Stimulated activated CD8-positive, alpha-beta memory T cell treated with anti-CD3 and anti-CD28 coated beads, Interleukin-4, amount 100 ng/mL, for 48 hours (primary cell): Measurements from ENCODE around the gene KCNIP3.

ENCODE experiments used
- DNase-seq: peaks from one replicate; pipeline ENCODE4 v3.0.0-alpha.2; 2020

KCNIP3 gene

DNA sequence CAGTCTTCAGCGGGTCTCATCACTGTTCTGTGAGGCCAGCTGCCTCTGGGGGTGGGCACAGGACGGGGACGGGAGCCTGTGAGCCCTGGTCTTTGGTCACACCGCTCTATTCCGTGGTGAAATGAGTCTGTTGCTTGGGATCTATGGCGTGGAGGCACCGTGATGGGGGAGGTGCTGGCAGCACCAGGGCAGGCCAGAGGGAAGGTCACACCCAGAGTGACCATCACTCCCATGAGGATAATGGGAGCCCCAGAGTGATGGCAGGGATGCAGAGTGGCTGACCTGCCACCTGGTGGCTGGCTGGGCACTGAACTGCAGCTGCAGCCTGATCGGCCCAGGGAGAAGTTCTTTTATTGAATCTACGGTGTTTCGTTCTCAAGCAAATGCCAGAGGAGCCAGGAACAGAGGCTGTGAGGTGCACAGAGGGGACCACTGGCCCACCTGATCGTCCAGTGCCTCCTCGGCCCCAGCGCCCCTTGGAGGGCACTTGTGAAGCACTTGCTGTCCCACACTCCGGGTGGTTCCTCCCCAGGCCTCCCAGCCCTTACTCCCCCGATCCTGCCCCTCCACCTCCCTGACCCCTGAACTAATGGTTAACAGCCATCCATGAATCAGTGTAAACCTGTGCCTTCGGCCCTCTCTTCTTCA, 17.9 kb downstream of the KCNIP3 start:
- DNase-seq, result no peak

DNA sequence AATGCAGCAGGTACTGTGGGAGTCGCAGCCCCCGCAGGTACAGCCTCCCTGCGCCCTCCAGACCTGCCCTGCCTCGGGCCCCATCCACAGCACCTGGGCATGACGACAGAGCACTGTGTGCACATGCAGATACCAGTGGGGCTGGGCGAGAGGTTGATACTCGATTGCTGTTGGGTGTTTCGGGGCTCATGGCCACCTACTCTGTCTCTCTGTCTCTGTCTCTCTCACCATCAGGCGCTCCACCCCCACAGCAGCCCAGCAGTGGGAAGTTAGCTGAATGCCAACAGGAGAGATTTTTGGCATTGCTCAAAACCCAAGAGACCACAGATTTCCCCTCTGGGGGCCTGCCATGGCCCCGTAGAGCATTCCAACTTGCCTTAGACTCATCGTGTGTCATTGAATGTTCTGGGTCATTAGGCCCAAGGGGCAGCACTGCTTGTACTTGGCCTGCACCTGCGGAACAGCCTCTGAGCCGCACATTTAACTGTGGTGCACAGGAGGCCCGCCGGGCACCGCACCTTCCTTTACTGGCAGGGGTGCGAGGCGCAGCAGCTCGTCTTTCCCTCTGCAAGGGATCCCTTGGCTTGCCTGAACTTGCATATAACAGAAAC, 18.8 kb downstream of the KCNIP3 start:
- no peak for DNase-seq

DNA sequence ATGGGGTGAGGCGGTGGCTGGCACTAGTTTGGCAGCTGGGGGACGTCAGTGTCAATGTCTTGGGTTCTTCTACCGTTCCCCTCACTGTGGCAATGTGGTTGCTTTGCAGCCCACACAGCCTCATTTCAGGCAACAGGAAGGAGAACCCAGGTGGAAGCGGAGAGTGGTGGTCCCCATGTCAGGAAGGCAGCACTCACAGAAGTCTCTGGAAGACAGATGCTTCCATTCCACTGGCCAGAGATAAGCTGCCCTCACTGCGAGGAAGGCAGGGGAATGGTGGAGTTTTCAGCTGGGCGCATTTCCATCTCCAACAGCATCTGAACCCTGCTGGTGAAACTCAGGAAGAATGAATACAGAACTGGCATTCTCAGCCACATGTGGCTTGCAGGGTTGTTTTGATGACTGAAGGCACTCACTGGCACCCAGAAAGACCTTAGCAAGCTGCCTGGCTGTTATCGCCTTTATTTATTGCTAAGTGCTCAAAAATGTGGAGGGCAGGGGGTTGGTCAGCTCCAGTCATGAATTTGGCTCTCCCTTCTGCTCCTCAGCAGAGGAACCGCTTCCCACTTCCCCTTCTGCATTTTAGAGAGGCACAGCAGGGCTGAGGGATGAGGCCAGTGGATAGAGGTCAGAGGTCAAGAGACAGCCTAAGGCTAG, 19.4 kb downstream of the KCNIP3 start:
- no peak for DNase-seq

DNA sequence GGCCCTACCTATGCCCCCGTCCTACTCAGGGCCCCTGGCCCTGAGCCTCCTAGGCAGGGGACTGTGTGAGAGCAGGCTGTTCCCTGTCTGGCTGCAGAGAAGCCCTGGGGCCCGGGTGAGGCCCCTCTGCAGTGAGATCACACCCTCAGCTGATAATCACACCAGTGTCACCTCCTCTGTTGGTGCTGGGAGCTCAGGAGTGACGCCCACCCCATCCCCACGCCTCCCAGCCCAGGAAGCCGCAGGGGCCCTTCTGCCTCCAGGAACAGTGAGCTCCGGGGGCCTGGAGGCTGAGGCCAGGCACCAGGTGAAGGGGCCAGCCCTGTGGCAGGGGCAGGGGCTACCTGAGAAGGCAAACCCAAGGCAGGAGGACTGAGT, 20.0 kb downstream of the KCNIP3 start:
- DNase-seq, result no peak

DNA sequence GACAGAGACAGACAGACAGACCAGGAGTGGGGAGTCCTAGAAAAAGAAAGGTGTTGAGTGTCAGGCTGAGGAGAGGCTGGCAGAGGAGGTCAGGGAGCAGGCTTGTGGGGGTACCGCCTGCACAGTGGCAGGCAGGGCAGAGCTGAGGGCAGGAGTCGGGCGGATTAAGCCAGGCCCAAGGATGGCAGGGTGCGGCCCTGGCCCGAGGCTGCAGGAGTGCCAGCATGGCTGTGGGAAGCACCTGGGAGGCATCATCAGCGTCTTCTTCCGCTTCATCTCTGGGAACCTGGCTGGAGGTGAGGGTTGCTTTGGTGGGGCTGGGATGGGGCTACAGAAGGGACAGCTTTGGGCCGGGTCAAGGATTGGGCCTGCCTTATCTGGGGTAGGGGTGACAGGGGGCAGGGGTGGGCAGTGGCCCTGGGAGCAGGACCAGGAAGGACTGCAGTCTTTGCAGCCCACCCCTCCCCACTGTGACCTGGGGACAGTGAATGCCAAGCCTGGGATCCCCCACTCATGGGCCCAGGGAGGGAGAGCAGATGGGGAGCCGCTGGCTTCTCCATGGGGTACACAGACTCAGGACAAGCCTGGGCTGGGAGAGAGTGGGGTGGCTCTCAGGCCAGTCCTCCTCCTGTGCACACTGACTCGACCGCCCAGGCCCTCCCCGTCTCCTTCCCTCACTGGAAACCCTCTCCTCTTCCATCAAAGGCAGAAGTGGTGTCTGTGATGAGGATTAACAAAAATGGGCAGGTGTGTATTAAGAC, 20.7 kb downstream of the KCNIP3 start:
- no peak for DNase-seq

DNA sequence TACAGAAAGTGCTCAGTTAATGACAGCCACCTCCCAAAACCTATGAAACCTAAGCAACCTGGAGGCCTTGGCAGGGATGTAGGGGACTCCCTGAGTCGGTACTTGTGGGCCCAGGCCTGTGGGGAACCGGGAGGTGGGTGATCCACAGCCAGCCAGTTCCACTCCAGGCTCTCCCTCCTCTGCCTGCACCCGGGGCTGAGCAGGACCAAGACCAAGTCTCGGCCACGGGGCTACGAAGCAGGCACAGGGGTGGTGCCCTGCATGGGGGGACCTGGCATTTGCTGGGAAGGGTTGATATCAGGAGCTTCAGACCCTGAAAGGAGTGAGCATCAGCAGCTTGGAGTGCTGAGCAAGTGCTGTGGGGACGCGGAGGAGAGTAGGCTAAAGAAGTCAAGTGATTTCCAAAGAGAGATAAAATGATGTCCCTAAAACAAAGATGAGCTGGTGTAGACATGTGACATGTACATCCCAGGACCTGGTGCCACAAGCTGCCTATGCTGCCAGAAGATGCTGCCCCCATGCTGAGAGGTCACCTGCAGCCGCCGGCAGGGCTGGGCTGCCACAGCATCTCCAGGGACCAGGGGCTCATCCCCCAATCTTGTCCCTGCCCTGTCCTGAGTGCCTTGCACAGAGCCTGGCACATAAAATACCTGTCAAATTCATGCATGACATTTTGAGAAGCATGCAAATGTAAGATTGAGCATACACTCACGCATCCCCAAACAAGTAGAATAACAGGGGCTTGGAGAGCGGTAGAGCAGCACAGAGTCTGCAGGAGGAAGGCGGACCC, 21.5 kb downstream of the KCNIP3 start:
- no peak for DNase-seq

DNA sequence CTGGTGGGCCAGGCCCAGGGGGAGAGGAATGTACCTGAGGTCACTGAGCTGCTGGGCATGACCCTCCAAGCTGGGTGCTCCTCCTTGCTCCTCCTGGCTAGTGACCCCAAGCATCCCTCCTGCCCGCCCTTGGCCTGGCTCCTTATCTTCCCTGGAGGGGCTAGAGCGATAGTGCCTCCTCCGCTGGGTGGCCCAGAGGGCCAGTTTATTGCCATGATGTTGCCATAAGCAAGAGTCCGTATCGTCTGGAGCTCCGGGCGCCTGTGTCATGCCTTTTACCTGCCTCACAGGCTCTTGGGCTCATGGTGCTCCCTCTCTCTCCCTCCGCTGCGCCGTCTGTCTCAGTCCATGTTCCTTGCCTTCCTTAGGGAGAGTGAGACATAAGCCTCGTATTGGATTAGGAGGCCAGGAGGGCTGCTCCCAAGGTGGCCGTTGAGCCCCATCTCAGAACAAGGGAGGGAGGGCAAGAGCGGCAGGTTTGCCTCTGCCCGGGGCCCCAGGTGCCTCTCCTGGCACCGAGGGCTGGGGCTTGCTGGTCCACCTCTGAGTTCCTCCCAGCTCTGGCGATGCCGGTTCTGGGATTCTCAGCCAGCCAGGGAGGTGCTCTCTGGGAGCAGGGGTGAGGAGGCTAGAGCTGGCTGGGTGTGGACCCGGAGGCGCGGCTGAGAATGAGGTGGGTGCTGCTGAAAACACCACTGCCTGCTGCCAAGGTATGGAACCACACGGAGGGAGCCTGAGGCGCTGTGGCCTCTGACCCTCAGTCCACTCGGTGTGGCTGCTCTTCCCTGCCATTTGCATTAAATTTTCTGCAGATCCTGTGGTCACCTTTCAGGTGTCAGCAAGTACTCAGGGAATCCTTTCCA, 22.6 kb downstream of the KCNIP3 start:
- no peak for DNase-seq

DNA sequence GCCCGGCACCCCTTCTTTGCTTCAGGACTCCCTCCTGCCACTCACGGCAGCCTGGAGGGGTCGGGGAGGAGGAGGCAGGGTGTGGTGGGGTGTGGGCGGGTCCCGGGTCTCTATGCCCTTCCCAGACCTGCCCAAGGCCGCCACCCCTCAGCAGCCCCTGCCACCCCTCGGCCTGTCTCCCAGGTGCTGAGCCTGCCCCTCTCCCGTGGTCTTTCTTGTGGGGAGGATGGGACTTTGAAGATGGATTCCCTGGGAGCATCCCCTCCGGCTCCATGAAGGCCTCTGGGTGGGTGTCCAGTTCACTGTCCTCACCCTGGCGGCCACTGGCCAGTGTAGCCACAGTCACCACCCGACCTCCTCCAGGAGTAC, 23.2 kb downstream of the KCNIP3 start:
- DNase-seq, result no peak

DNA sequence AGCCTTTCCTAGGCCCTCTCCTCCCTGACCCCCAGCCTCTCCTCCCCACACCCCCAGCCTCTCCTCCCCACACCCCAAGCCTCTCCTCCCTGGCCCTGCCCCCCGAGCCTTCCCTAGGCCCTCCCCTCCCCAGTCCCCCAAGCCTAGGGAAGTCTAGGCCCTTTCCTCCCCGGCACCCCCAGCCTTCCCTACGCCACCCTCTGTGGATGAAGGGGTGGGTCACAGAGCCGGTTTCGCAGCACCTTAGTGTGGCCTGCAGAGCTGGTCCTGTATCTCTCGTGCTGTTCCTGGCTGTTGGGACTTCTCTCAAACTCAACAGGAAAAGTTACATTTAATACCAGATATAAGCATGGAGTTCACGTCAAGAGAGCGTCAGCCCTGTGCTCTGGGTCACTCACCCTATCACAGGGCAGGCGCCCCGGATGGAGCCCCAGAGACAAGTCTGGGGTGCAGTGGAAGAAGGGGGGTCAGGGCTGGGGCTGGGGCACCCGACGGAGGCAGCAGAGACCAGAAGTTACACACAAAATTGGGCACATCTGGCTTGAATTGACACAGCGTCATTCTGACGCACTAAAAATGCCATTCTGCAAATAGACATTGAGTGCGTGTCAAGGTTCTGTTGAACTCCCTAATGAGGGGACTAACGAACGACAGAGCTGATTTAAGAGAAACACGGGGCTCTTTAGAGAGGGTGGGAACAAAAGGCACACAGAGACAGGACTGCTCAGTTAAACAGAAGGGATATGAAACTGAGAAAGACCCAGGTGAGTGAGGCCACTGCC, 24.0 kb downstream of the KCNIP3 start:
- no peak for DNase-seq

DNA sequence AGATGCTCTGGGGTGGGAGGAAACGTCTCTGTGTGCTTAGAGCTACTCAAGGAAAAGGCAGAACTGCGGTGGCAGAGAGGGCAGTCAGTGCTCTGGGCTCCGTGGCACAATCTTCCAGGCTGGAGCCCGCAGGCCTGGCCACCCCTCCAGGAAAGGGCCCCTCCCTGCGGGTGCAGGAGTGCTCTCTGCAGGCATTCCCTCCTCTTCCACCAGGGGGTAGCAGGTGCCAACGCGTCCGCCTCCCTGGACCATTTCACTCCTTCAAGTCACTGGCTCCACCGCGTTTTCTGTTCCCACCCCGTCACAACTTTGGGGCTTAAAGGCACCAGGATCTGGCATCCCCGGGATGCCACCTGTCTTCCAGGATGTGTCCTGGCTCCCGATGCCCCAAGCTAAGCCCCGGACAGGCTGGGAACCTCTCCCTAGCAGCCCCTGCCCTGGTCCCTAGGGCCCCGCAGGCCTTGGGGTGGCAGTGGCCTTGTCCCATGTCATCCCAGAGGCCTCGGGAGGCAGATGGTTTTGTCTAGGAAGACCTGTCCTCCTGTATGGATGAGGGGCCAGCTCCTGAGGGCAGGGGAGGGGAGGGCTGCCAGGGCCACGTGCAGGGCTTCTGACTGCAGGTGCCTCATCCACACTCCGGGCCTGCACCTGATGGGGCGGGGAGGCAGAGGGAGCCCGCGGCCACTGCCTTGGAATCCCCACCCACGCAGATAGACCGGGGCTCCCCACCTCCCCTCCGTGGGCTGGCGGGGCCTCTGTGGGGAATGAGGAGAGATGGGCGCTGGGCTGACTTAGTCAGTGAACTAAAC, 26.4 kb downstream of the KCNIP3 start:
- DNase-seq, result peak; percentile 39

DNA sequence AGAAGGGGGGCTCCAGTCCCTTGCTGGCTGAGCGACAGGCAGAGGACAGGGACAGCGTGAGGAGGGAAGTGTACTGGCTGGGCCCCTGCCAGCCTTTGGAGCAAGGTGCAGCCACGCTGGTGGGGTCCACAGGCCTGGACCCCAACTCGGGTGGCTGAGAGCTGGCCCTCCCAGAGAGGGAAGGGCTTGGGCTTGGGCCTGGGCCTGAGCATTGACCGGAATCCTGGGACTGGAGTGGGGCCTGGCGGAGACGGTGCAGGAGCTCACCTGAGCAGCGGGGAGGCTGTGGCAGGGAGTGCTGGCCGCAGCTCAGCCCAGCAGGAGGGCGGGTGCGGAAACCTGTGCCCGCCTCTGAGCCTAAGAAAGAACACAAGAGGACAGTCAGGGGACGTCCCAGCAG, 27.9 kb downstream of the KCNIP3 start:
- DNase-seq, result no peak

DNA sequence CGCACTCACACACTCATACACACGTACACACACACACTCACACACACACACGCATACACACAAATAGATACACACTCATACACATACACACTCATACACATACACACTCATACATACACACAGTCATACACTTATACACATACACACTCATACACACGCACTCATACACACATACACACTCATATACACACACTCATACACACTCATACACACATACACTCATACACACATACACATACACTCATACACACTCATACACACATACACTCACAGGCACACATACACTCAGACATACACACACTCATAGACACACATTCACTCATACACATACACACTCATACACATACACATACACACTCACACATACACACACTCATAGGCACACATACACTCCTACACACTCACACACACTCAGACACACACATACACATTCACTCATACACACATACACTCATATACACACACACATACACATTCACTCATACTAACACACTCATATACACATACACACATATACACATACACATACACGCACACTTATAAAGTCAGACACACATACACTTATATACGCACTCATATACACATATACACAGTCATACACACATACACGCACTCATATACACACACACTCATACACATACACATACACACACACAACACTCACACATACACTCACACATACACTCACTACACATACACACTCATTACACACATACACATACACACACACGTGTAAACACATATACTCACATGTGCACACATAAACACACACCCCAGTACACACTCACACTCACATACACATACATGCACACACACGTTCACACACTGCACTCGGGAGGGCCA, 28.7 kb downstream of the KCNIP3 start:
- no peak for DNase-seq

DNA sequence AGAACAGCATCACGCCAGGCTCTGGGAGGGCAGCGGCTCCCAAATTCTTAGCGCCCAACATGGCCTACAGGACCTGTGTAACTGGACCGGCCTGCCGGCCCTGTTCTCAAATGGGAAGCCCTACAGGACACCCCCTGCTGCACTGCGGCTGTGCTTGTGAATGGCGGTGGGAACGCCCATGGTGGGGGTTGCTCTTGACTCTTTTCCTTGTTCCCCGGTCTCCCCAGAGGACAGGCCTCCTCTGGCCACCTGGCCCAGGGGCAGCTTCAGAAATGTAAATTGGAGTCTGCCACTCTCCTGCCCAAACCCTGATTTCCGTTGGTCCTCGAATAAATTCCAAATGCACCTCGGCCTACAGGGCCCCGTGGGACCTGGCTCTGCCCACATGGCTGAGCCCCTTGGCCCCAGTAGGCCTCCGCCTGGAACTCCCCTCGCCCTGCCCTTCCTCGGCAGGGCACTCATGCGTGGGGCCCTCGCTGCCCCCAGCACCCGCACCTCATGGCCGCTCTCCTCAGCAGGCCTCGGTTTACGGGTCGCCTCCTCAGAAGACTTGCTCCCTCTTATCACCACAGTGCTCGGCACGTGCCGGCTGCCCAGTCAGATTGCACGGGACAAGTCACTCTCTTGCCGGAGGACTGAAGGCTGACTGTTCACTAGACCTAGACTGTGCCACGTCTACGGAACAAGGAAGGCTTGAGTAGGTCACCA, 29.4 kb downstream of the KCNIP3 start:
- DNase-seq, result no peak

DNA sequence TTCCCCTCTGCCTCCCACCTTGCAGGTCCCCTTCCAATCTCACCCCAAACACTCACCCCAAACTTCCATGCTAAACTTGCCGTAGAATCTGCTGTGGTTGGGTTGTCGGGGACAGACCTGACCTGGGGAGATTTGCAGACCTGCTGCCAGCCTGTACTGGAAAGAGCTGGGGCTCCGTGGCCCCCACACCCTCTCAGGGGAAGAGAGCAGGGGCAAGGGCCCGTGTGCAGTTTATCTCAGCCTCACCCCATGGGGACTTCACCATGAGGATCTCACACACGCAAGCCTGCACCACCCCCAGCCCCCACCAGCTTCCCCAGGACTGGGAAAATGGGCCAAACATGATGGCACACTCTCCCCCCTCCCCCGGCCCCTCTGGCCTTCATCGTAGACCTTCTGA, 30.7 kb downstream of the KCNIP3 start:
- no peak for DNase-seq

DNA sequence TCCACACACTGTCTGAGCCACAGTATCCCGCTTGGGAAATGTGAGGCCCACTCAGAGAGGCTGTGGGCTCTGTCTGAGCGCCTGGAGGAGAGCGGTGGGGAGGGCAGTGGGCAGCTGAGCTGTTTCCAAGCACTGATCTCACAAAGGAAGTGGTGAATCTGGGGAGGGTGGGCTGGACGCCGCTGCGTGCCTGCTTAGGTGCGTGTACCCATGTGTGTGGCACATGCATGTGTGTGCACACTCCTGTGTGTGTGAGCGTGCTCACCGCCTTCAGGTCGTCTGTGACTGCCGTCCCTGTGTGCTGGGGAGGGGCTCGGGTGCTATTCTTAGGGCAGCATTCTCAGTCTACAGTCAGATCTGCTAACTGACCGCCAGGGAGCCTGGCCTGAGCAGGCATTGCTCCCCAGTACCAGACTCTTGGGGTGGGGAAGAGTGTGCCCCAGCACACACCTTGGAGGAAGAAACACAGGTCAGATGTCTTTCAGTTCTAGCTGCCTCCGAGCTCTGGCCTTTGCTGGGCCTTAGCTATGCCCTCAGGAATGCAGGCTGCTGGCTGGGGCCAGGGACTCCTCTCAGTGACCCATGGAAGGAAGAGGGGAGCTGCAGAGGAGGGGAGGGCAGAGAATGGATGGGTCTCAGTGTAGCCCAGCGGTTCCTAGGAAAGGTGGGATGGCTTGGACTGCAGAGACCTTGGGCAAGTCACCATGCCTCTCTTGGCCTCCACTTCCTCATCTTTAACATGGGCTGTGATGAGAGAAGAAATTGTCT, 31.4 kb downstream of the KCNIP3 start:
- no peak for DNase-seq

DNA sequence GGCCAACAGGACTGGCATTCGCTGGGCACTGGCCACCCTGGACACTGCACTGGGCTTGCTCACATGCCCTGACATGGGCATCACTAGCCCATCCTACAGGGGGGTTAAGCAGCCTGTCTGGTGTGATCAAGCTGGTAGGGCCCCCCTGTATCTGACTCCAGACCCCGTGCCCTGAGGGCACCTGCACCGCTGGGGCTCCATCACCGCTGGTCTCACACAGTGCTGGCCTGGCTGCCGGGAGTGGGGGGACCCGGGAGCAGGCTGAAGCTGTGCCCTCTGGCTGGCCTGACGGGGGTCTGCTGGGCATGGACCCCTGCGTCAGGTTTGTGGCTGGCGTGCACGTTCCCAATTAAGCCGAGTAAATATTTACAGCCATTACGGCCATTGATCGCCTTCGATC, 32.3 kb downstream of the KCNIP3 start:
- DNase-seq, result no peak

DNA sequence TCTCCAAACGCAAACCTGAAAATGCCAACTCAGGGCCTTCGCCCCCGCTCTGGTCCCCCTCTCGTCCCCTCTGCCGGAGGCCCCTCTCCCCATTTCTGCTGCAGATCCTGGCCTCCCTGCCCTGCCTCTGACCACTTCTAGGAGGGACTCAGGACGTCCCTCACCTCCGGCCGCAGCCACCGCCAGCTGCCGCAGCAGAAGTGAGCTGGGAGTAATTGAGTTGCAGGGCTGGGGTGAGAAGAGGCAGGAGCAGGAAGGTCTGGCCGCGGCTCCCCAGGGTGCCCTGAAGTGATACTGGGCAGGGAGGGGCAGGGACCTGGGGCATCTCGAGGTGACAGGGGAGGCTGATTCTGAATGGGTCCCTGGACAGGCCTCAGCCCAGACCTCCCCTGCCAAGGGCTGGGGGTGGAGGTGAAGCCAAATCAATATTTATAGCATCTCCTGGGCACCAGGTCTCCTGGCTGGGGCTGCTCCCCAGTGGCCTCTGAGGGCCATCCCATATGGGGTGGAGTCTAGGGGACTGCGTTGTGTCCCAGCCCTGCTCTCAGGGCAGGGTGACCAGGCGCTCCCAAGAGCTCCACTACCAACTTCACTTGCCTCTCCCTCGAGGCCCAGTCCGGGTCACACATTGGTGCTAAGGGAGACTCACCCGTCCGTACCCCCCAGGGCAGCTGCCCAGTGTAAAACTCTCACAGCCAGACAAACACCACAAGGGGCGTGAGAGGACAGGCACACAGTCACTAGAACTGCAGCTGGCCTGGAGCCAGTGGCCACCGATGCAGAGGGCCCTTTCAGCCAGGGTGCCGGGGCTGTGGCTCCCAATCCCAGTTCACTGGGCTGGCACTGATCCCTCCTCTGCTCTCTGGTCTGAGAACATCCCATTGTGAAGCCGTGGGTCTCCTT, 33.0 kb downstream of the KCNIP3 start:
- no peak for DNase-seq
